ENCODE measurements around the gene SLC31A1. TPM values are rescaled to one million over a fixed set of nuclear protein-coding genes. Genes with fewer than 3 reads are reported as not detected.

Gene SLC31A1
- total RNA-seq, 1 donor from 2014 or later = 9.6 TPM

DNA sequence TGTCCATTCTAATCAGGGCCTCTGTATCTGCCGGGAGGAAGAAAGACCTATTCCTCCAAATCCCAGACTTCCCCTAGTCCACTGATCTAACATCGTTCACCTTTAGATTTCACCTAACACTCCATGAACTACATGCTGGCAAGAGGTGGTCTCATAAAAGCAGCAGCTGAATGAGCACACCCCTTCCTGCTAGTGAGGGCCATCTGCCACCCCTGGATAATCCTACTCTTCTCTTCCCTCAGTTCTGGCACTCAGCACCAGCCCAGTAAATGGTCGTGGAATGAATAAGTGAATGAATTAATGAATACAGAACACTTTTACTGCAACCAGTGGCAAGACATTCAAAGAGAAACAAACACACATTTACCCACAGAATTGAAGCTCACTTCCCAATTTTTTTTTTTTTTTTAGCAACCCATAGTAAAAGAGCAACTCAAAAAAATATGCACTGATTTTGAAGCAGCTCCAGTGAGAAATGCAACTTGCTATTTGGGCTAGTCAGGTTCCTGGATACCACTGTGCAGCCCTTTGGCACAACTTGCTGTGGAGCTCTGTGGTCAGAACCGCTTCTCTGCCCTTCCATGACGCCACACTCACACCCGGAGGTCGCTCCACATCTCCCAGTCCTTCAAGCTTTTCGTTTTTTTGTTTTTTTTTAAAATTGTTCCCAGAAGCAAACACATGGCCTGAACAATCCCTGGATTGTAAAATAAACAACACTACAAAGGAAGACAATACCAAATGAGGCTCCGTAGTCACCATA is 75.6 kb downstream of the SLC31A1 start:
- intact Hi-C loops (cut with DNase I) = no loop called here
- no peak for DNase-seq (ENCODE audit: low spot score)

- intact Hi-C loops (cut with DNase I) = no loop called here
- DNase-seq (ENCODE audit: low spot score) = no peak
Measured at GRCh38 chr9:113298311-113298710, 77.0 kb downstream of the SLC31A1 start.

GRCh38 chr9:113298924-113299770 is 77.8 kb downstream of the SLC31A1 start:
- DNase-seq (ENCODE audit: low spot score) = no peak
- intact Hi-C loops (cut with DNase I) = no loop called here

DNA sequence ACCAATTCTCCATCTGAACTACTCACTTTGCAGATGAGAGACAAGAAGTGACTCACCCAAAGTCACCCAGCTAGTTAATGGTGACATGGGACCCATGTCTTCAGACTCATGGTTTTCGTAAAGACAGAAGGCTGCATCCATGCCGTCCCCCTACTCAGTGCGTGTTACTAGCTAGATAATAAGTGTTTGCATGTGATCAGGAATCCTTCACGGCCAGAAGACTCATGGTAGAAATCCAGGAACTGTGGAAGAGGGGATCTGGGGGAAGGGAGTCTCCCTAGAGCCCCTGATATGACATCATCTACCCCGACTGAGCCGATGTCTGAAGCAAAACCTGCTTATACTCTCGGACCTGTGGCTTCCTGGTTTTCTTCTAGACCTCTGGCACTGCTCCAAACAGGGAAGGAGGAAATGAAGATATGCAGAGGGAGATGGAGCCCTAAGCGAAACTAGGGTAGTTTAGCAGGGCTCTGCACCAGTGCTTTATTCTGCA is 78.5 kb downstream of the SLC31A1 start:
- intact Hi-C loops (cut with DNase I) = no loop called here
- DNase-seq (ENCODE audit: low spot score) = no peak

DNA sequence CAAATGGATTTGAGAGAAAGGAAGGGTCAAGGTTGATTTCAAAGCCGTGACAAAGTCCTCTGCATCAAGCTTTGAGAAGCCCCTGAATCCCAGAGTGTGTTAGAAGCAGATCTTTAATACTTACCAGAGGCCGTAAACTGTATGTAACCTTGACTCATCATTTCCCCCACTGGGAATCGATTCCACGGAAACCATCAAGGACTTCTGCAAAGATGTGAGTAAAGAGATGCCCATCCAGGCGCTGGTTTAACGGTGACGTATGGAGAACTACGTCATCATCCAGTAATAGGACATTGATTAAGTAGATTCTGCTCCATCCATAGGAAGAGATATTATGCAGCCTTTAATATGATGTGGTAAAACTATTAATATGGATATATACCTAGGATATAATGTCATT is 80.2 kb downstream of the SLC31A1 start:
- intact Hi-C loops (cut with DNase I) = no loop called here
- DNase-seq (ENCODE audit: low spot score) = no peak

GRCh38 chr9:113302792-113303418 is 81.6 kb downstream of the SLC31A1 start, which contains the start of gene RNF183:
Gene RNF183 (minus strand): TSS chr9:113303376. CDS start chr9:113298184, 5,192 bp downstream.
- intact Hi-C loops (cut with DNase I) = no loop called here
- DNase-seq (ENCODE audit: low spot score) = no peak

DNA sequence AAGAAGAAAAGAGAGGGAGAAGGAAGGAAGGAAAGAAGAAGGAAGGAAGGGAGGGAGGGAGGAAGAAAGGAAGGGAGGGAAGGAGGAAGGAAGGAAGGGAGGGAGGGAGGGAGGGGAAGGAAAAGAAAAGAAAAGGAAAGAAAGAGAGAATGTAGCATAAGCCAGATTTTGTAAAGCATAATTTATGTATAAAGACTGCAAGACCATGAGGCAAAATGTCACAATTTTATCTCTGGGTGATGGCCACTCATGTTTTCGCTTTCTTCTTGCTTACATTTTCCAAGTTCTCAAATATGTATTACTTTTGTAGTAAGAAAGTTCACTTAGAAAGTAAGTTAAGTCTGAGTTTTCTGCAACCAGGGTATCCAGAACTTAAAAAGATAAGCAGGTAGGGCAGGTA is 85.2 kb downstream of the SLC31A1 start:
- intact Hi-C loops (cut with DNase I) = loop anchor here (5.0 kb wide), 1 partner anchor 351 kb away; no protein-coding TSS in a partner anchor
- DNase-seq (ENCODE audit: low spot score) = no peak

DNA sequence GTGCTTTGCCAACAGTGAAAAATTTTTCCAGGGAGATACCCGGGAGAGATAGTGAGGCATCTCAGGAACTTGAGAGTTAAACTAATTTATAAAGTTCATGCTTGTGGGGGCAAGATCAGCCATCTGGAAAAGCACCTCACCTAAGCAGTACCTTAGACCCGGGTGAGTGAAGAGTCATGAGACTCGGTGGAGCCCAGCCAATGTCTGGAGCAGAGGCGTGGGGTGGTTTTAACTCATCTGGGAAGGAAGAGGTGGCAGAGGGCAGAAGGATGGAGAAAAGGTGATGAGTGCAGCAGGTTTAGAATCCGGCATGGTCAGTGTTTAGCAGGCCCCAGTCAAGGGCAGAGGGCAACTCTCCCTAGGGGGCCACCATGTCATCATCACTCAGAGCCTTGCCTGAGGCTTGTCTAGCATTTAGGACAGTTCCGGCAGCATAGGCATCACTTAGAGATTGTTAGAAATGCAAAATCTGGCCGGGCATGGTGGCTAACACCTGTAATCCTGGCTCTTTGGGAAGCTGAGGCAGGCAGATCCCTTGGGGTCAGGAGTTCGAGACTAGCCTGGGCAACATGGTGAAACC is 86.1 kb downstream of the SLC31A1 start:
- intact Hi-C loops (cut with DNase I) = loop anchor here (5.0 kb wide), 1 partner anchor 350 kb away; no protein-coding TSS in a partner anchor
- DNase-seq (ENCODE audit: low spot score) = no peak

- no peak for DNase-seq (ENCODE audit: low spot score)
- intact Hi-C loops (cut with DNase I) = loop anchor here (5.0 kb wide), 1 partner anchor 348 kb away; no protein-coding TSS in a partner anchor
Measured at GRCh38 chr9:113309204-113309813, 88.0 kb downstream of the SLC31A1 start.

GRCh38 chr9:113310538-113310937 is 89.2 kb downstream of the SLC31A1 start:
- DNase-seq (ENCODE audit: low spot score) = no peak
- intact Hi-C loops (cut with DNase I) = loop anchor here (2.0 kb wide), 1 partner anchor 92 kb away; no protein-coding TSS in a partner anchor

DNA sequence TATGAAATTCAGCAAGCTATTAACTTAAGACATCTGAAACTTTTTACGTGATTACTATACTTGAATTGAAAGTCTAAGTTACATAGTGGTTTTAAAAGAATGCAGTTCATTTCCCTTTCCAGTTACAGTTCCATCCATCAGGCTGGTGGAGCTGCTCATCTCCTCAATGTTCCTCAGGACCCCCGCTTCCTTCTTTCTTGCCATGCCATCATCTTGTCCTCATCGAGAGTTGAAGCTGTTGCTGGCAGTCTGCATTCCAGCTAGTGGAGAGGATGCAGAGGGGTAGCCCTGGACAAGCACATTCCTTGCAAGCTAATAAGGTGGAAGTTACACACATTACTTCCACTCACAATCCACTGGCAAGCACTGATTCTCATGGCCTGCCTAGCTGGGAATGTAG is 90.6 kb downstream of the SLC31A1 start:
- DNase-seq (ENCODE audit: low spot score) = no peak
- intact Hi-C loops (cut with DNase I) = loop anchor here (2.0 kb wide), 1 partner anchor 91 kb away; no protein-coding TSS in a partner anchor

GRCh38 chr9:113313261-113313660 is 91.9 kb downstream of the SLC31A1 start:
- intact Hi-C loops (cut with DNase I) = no loop called here
- DNase-seq (ENCODE audit: low spot score) = no peak

Other genes starting within 250 kb of the SLC31A1 start
- gene ZNF883, start 209.4 kb upstream of the SLC31A1 start, total RNA-seq = 2.4 TPM
- gene ZFP37, start 164.8 kb upstream of the SLC31A1 start, total RNA-seq = 2.0 TPM
- gene SLC31A2, start 70.5 kb upstream of the SLC31A1 start, total RNA-seq = 4.7 TPM
- 17.9 TPM for gene FKBP15, start 267 bp upstream of the SLC31A1 start, total RNA-seq
- gene CDC26, start 54.0 kb downstream of the SLC31A1 start, total RNA-seq = 35.1 TPM
- gene PRPF4, start 54.1 kb downstream of the SLC31A1 start, total RNA-seq = 10.5 TPM
- not detected for gene RNF183, start 81.8 kb downstream of the SLC31A1 start, total RNA-seq
- gene WDR31, start 118.7 kb downstream of the SLC31A1 start, total RNA-seq = 10.9 TPM
- 1.7 TPM for gene BSPRY, start 128.0 kb downstream of the SLC31A1 start, total RNA-seq
- 14.3 TPM for gene HDHD3, start 155.4 kb downstream of the SLC31A1 start, total RNA-seq
- gene ALAD, start 179.7 kb downstream of the SLC31A1 start, total RNA-seq = 68.2 TPM
- gene POLE3, start 189.1 kb downstream of the SLC31A1 start, total RNA-seq = 16.9 TPM
- 0.16 TPM for gene C9orf43, start 189.2 kb downstream of the SLC31A1 start, total RNA-seq
- gene RGS3, start 242.2 kb downstream of the SLC31A1 start, total RNA-seq = 233 TPM

Data from cardiac septum (tissue), 1 donor.